ENCODE measurements around the gene ANKRD29. TPM values are rescaled to one million over a fixed set of nuclear protein-coding genes. Genes with fewer than 3 reads are reported as not detected.

Gene ANKRD29
- total and polyA plus RNA-seq, 2 donors (not counting 3 experiments of a cell fraction or from before 2014, with no cell fraction given), result 0.03 to 2.6 TPM

- dilution Hi-C loops (cut with MboI; ENCODE audit: extremely low pct_ligation_motif_present, low sequenced_read_pairs) (no loop called here), intact Hi-C loops (cut with micrococcal nuclease) (no loop called here)
- H3K9me1 ChIP-seq (replicated peaks; ENCODE audit: control insufficient read depth, extremely low read depth, insufficient read depth, low read length), result no peaks in the 10 kb centered on the region
- no peaks in the 10 kb centered on the region for H3K36me3 ChIP-seq (ENCODE audit: control insufficient read depth in 2 of 2, extremely low read depth in 1 of 2, insufficient read depth in 2 of 2, low read length in 2 of 2)
- no peaks in the 10 kb centered on the region for H3K4me1 ChIP-seq (ENCODE audit: control insufficient read depth, extremely low read depth, insufficient read depth, low read length)
- DNase-seq (ENCODE audit: low read depth, low spot score), result no peak
- no peaks in the 10 kb centered on the region for H3K79me2 ChIP-seq (ENCODE audit: control insufficient read depth, insufficient read depth, low read length)
- TF ChIP-seq EZH2 (IDR thresholded peaks at IDR 0.05; ENCODE audit: borderline replicate concordance, low read depth, low read length, severe bottlenecking) (no peak), GATA2 (IDR thresholded peaks at IDR 0.05; ENCODE audit: insufficient read depth, insufficient read length, low read depth, low read length) (no peak), MAX (IDR thresholded peaks at IDR 0.05; ENCODE audit: insufficient read depth, insufficient read length) (no peak), FOS (IDR thresholded peaks at IDR 0.05; ENCODE audit: borderline replicate concordance, insufficient read depth, low read length) (no peak), CTCF (IDR thresholded peaks at IDR 0.05; ENCODE audit: extremely low read depth in 1 of 2, insufficient read depth in 1 of 2, low read depth in 1 of 2, low read length in 2 of 2) (no peak), JUN (IDR thresholded peaks at IDR 0.05; ENCODE audit: borderline replicate concordance, insufficient read depth, insufficient read length, low read depth) (no peak), POLR2AphosphoS5 (IDR thresholded peaks at IDR 0.05; ENCODE audit: insufficient read depth, low read depth, low read length) (no peak), POLR2A (IDR thresholded peaks at IDR 0.05; ENCODE audit: low read depth, low read length) (no peak), MYC (IDR thresholded peaks at IDR 0.05; ENCODE audit: low read depth, low read length) (no peak)
- H3K4me2 ChIP-seq (ENCODE audit: insufficient read depth, low read length), result no peak overlapping the region
- no TSS peak for BruUV-seq (replicated peaks)
- H4K20me1 ChIP-seq (replicated peaks; ENCODE audit: control insufficient read depth, extremely low read depth, insufficient read depth, low read length), result no peaks in the 10 kb centered on the region
- H3K4me3 ChIP-seq (replicated peaks in 1 of 3; ENCODE audit: insufficient read depth in 1 of 3, low read depth in 1 of 3, low read length in 3 of 3), result no peak overlapping the region
- no peak overlapping the region for H3K9ac ChIP-seq (replicated peaks; ENCODE audit: extremely low read depth, insufficient read depth, low read length)
- ChIA-PET CTCF (interaction anchor here (1.5 kb wide), 1 partner anchor 20 kb away, joined by 6 read pairs; no protein-coding TSS in a partner anchor), POLR2A (no interaction called here)
- no peak overlapping the region for H2AFZ ChIP-seq (ENCODE audit: low read depth, low read length)
- FAIRE-seq, result no peak
- peaks cover 17 to 25% of the 10 kb centered on the region in 2 experiments for H3K27me3 ChIP-seq (ENCODE audit: control insufficient read depth in 2 of 2, insufficient read depth in 2 of 2, low read length in 2 of 2)
- no peak overlapping the region for H3K27ac ChIP-seq (ENCODE audit: insufficient read depth, low read depth, low read length)
- no peaks in the 10 kb centered on the region for H3K9me3 ChIP-seq (replicated peaks; ENCODE audit: control insufficient read depth, insufficient read depth, low read length)
These were observed 20.4 kb upstream of the ANKRD29 start for GRCh38 chr18:23683155-23683554.
